Mucosa of descending colon (tissue), 3 donors: ENCODE measurements around the gene LPIN2. TPM values are rescaled to one million over a fixed set of nuclear protein-coding genes. Genes with fewer than 3 reads are reported as not detected.

Source experiments
- ATAC-seq: fragments of 200-7000 bp; cut with Tn5 transposase; one replicate; pipeline ENCODE4 v1.9.1; 2020; ENCODE audit warnings: mild to moderate bottlenecking, moderate library complexity
- DNase-seq, 3 donors: peaks; one replicate each; pipeline ENCODE4 v3.0.0-alpha.2; 2020
- H3K36me3 ChIP-seq: fragments of 200-600 bp; one replicate; pipeline ENCODE4 v1.8.0; 2021; ENCODE audit warnings: low read depth, mild to moderate bottlenecking
- H3K4me1 ChIP-seq: fragments of 200-600 bp; one replicate; pipeline ENCODE4 v1.8.0; 2021; ENCODE audit warnings: low read depth, mild to moderate bottlenecking
- H3K4me3 ChIP-seq: fragments of 200-600 bp; one replicate; pipeline ENCODE4 v1.8.0; 2021; ENCODE audit warnings: mild to moderate bottlenecking
- H3K9me3 ChIP-seq: fragments of 200-600 bp; one replicate; pipeline ENCODE4 v1.8.0; 2021; ENCODE audit warnings: mild to moderate bottlenecking
- intact Hi-C, 2 donors: fragments of 100-400 bp; cut with DNase I in 1 of 2; cut with micrococcal nuclease in 1 of 2; formaldehyde crosslinking; loops; one replicate each; pipeline versions ENCODE4 v1.11.0 to v1.11.1; 2022; cut with DNase I, micrococcal nuclease
- total RNA-seq, 3 donors: library from RNA; stranded (reverse); fragmentation: NEBNext Ultra II Directional in 2 of 3; extraction: Animal tissue kit (Norgen Biotek cat#: 25700) in 2 of 3; gene quantifications; one replicate each; pipeline versions ENCODE4 v1.2.1 to v1.2.4, GENCODE V29; 2021 to 2023
- TF ChIP-seq, protein P1 (sequence below): fragments of 200-600 bp; IDR thresholded peaks from one replicate; pipeline ENCODE4 v1.8.0; 2022; ENCODE audit warnings: antibody characterized with exemption, mild to moderate bottlenecking
- donor health status: DM: no; HTN: no; CAD: no; lungs with moderate emphysema.
- donor health status: DM: no; HTN: no; CAD: no.
- donor health status: DM: no; HTN: yes; CAD: no.

The LPIN2 gene
- total RNA-seq, 3 donors from 2014 or later, result 52.9 to 60.8 (median 59.2) TPM

DNA sequence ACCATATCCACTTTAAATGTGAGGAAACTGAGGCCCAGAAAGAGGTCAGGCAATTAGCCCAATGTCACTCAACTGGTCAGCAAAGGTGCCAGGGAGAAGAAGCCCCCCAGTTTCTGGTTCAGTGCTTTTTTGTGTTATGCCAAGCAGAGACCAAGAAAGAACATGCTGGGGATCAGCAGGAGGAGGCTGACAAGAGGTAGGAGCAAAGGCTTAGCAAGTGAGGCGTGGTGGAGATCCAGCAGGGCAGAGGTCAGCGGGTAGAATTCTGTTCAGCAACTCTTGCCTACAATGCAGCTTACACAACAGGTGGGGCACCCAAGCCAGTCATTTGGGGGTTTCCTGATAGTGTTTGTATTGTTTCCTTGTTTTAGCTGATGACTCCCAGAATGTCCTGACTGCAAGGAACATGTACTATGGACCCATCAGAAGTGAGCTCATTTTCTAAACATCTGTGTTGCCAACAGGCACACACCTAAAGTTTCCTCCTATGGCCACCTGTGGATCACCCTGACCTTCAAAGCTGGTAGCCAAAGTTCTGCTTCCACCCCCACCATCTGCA, 28.2 kb downstream of the LPIN2 start:
- Histone ChIP-seq H3K4me3 (no peak overlapping the region), H3K4me1 (peaks cover 55% of the 10 kb centered on the region), H3K36me3 (no peaks in the 10 kb centered on the region), H3K9me3 (no peaks in the 10 kb centered on the region)
- intact Hi-C loops, result no loop called here
- peak; percentile 90 for ATAC-seq
- TF ChIP-seq, protein P1, sequence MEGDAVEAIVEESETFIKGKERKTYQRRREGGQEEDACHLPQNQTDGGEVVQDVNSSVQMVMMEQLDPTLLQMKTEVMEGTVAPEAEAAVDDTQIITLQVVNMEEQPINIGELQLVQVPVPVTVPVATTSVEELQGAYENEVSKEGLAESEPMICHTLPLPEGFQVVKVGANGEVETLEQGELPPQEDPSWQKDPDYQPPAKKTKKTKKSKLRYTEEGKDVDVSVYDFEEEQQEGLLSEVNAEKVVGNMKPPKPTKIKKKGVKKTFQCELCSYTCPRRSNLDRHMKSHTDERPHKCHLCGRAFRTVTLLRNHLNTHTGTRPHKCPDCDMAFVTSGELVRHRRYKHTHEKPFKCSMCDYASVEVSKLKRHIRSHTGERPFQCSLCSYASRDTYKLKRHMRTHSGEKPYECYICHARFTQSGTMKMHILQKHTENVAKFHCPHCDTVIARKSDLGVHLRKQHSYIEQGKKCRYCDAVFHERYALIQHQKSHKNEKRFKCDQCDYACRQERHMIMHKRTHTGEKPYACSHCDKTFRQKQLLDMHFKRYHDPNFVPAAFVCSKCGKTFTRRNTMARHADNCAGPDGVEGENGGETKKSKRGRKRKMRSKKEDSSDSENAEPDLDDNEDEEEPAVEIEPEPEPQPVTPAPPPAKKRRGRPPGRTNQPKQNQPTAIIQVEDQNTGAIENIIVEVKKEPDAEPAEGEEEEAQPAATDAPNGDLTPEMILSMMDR, result no peak
- peak; percentile 75 to 79 (median 79) for DNase-seq

DNA sequence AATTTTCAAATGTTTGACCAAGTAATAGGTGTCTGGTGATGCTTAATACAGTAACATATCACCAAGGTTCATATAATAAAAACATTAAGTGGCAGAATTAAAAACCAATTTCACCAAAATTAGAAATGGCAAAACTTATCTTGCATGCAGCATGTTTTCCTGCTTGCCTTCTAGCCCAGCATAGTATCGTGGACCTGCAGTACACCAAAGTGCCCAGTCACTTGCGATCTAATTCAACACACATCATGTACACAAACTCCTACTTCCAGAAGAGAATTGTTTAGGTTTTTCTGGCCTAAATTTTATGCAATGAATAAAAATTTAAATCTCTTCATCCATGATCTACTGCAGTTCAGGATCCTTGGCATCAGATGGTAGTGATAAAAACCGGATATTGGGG, 28.9 kb downstream of the LPIN2 start:
- no peak for ATAC-seq
- TF ChIP-seq, protein P1, result no peak
- no peaks in the 10 kb centered on the region for H3K9me3 ChIP-seq
- peaks cover 57% of the 10 kb centered on the region for H3K4me1 ChIP-seq
- intact Hi-C loops, result no loop called here
- DNase-seq, result no peak
- H3K36me3 ChIP-seq, result no peaks in the 10 kb centered on the region
- no peak overlapping the region for H3K4me3 ChIP-seq

DNA sequence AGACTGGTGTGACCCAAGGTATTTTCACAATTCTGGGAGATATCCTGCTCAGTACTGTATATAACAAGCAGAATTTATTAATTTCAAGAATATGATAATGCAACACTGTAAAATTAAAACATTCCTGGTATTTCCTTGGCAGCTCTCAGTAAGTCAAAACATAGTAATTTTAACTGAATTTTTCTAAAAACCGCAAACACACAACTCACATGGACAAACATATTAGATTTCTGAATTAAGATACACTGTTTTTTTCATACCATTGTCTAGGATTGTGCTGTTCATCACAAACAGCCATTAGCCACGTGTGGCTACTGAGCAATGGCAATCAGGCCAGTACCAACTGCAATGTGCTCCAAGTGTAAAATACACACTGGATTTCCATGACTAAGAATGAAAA, 29.6 kb downstream of the LPIN2 start:
- no peak for ATAC-seq
- TF ChIP-seq, protein P1, result no peak
- intact Hi-C loops, result no loop called here
- Histone ChIP-seq H3K4me3 (no peak overlapping the region), H3K4me1 (peaks cover 57% of the 10 kb centered on the region), H3K36me3 (no peaks in the 10 kb centered on the region), H3K9me3 (no peaks in the 10 kb centered on the region)
- no peak for DNase-seq

DNA sequence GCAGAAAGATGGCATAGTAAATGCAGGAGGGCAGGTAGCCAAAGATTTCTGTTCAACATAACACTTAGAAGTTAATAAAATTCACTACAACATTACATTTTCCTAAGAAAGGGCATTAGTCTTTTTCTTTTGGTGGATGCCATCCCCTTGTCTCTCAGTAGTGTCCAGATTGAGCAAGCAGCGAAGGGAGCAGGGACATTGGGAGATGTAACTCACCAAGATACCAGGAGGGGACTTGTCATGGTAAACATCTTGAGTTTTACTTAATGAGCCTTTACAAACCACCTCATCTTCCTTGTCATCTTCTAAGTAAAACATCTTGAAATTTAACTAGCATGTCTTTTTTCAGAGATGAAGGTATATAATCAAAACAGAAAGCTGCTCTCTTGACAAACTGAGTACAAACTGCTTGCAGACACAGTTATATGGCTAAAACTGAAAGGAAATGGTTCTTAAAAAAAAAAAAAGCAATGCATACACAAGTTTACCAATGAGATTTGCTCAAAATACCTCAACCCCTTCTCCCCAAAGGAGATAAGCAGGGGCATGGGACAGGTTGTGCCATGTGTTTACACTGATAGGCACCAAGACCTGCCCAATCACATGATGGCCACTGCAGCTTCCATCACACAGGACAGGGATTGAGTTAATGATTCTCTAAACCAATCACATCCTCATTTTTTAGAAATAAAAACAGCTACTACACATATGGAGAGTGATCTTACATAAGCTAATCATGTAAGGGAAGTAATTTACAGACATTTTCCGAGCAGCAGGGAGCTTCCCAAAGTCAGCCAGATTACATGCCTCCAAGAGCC, 30.3 kb downstream of the LPIN2 start:
- H3K4me3 ChIP-seq, result no peak overlapping the region

DNA sequence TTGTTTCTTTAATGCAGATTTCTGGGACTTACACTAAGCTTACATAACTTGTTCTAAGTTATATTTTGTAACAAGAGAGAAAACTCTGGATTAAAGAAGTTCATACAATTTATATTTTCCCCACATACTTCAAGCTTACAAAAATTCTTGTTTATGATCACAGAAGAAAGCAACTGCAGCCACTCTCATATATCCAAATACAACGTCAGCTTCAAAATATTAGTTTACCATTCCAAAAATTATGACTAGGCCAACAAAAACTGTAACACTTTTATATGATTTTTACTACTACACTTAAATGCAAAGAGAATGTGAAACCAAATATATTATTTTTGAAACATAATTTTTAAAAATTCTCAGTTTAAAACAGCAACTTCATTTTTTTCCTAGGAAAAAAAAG, 30.9 kb downstream of the LPIN2 start:
- TF ChIP-seq, protein P1, result no peak
- no peaks in the 10 kb centered on the region for H3K36me3 ChIP-seq
- DNase-seq, result no peak
- H3K4me1 ChIP-seq, result peaks cover 57% of the 10 kb centered on the region
- no peak overlapping the region for H3K4me3 ChIP-seq
- intact Hi-C loops, result no loop called here
- no peaks in the 10 kb centered on the region for H3K9me3 ChIP-seq
- ATAC-seq, result no peak

More for the DNA sequence above, 30.3 kb downstream of the LPIN2 start:
- peak; percentile 49 for ATAC-seq
- peak in 1 of 3 donors; percentile 45 for DNase-seq
- TF ChIP-seq, protein P1, result no peak
- Histone ChIP-seq H3K4me1 (peaks cover 57% of the 10 kb centered on the region), H3K9me3 (no peaks in the 10 kb centered on the region), H3K36me3 (no peaks in the 10 kb centered on the region)
- intact Hi-C loops, result no loop called here
